Activated T-helper 9 cell treated with anti-CD3 and anti-CD28 coated beads, Interleukin-2, amount 50 U/mL, for 16 hours (primary cell): Measurements from ENCODE around the gene MSI2.

Experiments used
- DNase-seq: peaks from one replicate; pipeline ENCODE4 v3.0.0-alpha.2; 2020; ENCODE audit warnings: low read depth

MSI2 gene

DNA sequence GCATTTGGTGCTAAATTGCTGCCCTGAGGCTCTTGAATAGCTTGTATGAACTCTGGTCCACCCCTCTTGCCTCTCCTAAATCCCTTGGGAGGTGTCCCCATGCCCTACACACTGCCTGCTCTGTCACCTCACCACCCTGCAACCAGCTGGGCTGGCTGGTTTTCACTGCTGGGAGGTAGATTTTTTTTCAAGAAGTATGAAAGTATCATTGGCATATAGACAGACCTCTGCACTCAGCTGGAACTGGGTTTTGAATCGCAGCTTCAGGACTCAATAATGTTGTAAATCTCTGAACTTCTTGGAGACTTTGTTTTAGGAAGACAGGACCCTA, 184.9 kb downstream of the MSI2 start:
- no peak for DNase-seq

DNA sequence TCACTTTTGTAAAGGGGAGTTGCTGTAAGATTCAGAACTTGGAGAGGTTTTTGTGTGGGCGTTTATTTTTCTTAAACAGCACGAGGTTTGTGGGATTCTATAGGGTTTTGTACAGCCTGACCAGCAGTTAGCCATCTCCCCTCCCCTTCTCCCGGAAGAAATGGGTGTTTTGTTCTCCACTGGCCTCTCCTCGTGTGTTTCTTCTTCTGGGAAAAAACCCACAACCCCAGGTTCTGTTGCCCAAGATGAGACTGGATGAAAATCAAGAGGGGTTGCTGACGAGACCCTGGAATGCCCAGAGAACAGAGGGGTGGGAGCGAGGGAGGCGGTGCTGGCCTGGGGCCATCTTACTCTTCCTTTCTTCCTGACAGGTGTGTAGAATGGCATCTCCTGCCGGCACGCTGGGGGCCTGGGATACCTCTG, 186.1 kb downstream of the MSI2 start:
- no peak for DNase-seq

DNA sequence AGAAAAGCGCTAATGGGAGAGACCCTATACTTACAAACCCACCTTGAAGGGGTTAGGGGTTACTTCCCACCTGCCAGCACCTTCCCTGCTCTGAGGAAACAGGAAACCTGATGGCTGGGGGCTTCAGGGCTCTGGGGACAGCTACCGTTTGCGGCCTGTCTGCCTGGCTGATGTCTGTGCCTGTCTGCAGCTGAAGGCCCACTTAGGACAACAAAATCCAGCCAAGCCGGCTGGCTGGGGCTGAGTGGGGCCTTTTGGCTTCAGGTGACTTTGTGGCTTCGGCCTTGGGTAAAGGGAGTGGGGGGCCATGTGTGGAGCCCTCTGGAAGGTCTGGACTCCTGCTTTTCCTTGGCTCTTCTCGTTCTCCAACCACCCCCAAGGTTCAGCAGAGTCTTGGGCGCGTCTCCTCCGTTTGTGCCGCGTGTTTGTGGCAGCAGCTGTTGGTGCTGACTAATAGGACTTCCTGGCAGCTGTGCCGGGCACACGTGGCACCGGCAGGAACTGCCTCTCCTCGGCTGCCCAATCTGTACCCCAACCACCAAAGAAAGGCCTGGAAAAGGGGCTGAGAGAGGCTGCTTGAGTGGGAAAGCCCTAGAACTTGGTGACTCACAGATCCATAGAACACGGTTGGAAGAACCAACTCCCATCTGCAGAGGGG, 186.7 kb downstream of the MSI2 start:
- DNase-seq, result peak; percentile 34

DNA sequence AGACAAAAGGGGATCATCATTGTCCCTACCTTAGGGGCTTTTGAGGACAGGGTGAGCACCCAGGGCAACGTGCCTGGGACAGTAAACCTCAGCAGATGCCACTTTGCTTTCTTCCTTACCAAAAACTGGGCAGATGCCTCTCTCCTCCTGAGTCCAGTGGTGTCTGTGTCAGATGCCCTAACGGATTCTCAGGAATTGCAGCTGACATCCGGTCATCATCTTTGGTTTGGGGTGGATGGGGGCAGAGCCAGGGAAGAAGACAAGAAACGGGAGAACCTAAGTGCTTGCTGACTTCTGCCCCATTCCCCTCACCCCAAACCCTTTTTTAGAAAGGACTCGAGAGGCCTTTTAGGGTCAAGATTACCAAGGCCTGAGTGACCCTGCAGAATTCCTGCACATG, 187.5 kb downstream of the MSI2 start:
- DNase-seq, result no peak

DNA sequence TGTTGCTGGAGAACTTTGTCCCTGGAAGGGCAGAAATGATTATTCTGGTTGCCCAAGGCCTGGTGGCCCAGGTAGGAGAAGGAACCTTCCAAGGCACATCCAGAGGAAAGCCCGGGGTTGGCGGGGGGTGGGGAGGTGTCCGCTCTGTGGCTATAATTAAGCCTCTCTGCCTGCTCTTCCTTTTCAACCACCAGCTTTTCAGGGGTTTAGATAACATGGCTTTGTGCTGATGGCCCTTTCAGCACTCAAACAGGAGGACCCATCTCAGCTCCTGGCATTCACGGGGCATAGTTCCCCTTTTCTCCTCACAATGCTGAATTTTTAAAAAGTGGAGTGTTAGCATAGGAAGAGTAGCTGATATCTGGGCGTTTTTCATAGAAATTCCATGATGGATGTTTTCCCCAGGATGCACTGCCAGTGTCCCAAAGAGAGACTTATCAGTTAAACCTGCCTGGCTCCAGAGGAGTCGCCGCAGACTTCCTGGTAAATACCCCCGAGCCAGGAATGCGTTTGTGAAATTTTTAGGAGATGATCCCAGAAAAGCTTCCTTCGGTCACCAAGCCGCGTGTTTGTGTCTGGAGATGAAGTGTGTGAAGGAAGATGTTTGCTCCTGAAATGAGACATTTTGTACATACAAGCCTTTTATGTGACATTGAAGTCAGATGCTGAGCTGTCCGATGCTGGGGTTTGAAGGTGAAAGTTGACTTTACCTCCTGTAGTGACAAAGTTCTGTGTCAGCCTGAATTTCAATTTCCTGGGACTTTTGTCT, 188.5 kb downstream of the MSI2 start:
- DNase-seq, result no peak

DNA sequence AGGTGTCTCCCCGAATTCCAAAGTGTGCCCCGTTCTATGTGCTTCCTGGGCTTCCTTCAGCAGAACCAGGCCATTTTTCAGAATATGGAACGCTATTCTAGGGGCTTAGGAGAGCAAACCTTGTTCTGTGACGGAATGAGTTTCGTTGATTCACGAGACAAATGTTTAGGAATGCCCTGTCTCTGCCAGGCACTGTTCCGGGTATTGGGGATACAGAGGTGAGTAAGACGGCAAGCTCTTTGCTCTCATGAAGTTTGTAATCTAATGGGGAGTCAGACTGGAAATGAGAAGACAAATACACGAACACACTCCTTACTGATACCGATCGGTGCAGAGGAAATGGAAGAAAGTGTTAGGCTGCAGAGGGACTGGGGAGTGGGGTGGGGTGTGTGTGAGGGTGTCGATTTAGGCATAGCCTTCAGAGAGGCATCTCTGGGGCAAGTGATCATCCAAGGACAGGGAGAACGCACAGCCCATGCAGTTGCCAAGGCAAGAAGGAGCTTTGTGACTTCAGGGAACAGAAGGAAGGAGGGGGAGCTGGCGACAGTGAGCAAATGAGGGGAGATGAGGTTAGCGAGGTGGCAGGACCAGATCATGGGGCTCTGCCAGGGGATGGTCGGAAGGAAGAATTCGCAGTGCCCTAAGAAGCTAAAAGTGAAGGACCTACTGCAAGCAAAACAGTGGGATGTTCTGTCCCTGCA, 189.6 kb downstream of the MSI2 start:
- no peak for DNase-seq

DNA sequence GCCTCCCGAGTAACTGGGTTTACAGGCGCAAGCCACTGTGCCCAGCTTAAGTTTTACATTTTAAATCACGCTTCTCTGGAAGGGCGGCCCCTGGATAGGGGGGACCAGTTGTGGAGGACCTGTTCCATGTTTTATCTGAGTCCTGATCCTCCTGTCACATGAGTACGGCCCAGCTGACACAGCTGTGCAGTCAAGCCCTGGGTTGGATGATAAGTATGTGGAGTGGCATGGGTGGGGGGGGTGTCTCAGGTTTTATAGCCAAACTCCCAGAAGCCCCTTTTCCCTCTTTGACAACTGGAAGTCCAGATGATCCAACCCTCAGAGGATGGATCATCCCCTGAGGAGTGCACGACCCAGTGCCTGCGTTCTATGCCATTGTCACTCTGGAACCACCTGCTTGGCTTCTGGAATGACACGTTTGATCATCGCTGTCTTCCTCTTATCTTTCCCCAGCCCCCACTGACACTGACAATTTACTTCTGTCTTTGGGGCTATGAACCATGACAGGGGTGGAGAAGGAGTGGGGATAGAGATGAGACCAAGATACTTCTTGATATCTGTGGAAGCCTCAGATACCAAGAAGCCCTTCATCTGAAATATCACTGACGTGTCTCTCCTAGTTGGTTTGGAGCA, 191.2 kb downstream of the MSI2 start:
- DNase-seq, result no peak

DNA sequence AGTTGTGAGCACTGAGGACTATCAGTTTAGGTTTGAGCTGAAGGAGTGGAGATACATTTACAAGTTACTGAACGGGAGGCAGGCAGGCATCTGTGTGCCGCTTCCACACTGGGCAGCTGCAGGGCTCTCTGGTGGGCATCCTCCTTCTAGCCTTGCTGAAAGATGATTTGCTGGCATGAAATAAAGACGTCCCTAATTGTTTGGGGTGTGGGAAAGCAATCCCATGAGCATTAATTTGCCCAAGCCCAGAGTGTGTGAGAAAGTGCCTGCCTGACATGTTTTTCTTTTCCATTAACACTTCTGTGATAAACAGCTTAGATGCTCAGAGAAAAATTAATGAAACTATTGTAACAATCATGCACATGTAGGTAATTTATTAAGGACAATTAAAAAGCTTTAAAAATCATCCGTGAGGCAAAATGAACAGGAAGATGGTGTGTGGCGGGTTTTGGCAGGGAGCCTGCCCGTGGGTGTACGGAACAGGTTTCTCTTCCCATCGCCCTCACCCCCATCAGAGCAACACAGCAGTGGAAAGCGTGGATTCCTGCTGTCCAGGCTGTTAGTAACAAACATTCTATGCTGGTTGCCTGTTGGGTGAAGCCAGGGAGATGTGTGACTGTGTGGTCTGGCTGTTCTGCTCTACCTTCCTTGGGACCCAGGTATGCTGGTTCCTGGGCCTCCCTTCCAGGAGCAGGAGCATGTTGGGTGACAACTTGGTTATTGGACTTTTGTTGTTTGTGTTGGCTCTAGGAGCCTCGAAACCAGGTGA, 191.9 kb downstream of the MSI2 start:
- no peak for DNase-seq

DNA sequence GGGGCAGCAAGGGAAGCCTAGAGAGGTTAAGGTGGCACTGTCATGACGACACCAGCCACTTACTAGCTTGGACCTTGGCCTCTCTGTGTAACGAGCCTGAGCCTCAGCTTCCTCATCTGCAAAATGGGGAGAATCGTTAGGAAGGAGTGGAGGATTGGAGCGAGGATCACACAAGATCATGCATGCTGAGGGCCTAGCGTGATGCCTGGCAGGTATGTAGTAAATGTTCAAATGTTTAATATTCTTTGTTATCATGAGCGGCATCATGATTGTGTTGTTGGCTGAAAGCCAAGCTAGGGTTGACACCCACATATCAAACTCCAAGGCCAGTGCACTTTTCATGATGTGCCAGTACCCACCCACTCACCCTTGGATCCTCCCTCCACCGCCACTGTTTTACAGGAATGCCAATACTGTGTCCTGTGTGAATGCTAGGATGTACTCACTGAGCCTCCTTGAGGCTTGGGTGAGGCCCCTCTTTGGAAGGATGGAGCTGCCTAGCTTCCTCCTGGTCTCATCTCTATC, 192.5 kb downstream of the MSI2 start:
- DNase-seq, result no peak

DNA sequence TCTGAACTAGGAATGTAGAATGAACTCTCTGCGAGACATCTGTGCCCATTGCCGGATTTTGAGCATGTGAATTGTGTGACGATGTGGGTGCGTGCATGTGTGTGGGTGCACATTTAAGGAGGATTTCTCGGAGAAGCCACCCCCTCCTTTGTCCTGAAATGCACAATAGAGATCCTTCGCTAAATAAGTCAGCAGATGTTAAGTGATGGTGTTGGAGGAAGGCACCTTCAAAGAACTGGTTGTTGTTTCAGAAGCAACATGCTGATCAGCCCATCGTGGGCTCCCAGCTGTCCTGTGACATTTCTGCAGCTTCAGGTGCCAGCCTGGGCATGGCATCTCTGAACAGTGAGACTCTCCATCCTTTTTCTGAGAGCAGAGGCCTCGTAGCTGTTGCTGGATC, 194.9 kb downstream of the MSI2 start:
- DNase-seq, result no peak

DNA sequence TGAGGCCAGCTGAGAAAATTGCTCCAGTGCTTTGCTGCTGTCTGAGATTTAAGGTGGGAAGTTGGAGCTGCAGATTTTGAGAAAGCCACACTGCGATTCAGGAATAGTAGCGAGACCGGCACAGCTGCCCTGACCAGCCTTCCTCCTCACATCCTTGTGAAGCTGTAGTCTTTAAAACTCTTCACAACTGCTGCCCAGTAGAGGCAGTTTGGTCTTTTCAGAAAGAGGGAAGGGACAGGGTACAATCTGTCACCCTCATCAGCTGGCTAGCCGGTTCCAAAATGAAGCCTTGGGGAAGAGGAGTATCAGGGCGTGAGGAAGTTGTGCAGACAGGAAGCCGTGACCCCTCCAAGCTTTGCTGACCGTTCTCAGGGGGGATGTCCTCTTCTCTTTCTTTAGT, 195.3 kb downstream of the MSI2 start:
- no peak for DNase-seq

DNA sequence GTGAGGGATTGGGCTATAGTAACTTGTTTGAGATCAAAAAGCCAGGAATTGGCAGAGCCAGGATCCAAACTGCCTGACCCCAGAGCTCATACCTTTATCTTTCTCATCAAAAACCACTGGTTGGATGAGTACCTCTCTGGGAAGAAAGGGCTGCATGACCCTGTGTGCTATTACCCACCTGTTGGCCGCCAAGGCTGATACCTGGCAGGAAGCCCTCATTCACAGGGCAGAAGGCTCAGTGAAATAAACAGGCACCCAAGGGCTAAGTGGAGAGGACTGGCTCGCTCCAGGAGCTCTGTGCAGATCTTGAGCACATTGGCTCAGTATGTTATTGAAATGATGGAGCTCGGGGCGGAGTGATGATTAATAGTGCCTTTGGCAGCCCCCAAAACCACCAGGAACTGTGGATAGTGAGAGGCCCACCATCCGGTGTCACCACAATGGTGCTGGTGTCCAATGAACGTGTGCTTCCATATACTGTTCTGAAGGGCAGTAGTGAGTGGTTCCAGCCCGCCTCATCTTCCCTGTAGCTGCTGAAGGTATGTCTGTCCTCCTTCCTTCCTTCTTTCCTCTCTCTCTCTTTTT, 197.6 kb downstream of the MSI2 start:
- no peak for DNase-seq

DNA sequence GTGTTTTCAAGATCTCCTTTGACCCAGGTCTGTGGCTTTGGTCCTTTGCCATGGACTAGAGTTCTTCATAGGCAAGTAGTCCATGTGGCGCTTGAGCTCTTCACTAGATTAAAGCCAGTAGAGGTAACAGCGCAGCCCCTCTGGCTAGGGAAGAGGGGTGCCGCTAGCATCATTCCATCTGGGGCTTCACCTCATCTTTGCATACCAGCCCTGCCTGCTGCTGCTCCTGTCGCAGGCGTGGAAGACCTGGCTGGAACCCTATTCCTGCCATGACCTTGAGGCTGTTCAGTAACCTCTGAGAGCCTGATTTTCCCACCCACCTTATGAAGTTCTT, 198.4 kb downstream of the MSI2 start:
- DNase-seq, result no peak

DNA sequence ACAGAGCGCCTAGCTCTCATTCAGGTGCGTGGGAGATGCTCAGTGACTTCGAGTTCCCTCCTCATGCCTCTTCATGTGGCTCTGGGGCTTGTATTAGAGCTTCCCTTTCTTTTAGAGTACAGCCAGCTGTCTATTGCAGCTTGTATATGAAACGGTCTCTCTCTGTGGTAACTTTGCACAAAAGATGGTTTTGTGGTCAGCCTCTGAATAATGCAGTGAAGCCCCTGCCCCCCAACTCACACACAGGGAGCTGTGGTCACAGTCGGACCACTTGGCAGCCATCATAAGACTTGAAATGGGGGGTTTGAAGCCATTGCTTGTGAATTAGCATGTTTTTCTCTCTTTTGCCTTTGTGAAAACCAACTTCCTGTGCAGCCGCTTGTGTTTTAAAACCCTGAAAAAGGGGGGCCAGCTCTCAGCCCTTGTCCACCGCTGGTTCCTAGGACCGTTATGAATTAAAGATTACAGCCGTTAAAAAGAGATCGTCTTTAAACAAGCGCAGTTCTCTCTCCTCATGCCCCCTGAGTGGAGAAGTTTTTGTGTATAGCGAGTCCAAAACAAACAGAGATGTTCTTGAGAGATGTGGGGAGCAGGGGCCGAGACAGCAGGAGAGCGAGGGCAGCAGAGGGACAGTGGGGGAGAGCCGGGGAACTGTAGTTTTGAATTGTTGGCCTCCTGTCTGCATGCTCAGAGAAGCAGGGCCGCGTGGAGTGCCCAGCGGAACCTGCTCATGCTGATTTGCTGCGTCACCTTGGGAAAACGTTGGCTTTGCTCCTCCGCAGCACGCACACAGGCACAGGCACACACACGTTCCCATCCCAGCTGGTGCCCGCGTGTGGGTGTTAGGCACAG, 199.0 kb downstream of the MSI2 start:
- no peak for DNase-seq

DNA sequence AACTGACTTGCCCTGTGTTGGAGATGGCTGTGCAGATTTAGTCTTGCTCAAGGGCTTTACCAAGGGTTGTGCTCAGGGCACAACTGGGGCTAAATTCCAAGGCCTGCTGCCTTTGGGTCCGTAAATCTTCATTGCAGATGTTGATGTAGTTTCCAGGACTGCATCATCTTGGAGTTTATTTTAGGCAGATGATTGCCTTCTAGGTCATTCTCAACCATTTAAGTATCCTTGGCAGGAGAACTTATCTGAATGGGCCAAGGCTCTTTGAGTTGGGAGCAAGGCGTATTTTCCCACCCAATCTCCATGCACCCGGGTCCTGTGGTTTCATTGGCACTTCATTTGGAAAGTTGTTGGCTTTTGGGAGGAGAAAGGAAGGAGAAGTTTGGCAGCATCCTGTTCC, 200.3 kb downstream of the MSI2 start:
- DNase-seq, result no peak

DNA sequence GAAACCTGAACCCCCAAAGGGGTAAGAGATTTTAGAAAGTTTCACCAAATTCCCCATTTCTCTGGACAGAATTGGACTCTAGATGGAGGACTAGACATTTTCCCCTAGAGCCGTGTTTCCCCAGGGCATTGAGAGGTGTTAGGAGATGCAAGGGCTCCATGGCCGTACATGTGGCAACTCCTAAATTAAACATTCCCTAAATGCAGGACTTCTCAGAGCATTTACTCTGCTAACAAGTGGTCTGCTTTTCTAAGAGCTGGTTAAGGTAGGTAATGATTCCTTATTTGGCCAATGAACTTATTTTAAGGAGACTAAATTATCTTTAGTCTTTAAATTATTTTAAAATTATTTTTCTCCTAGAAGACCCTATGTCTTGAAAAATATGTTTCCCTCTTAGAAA, 200.9 kb downstream of the MSI2 start:
- no peak for DNase-seq

DNA sequence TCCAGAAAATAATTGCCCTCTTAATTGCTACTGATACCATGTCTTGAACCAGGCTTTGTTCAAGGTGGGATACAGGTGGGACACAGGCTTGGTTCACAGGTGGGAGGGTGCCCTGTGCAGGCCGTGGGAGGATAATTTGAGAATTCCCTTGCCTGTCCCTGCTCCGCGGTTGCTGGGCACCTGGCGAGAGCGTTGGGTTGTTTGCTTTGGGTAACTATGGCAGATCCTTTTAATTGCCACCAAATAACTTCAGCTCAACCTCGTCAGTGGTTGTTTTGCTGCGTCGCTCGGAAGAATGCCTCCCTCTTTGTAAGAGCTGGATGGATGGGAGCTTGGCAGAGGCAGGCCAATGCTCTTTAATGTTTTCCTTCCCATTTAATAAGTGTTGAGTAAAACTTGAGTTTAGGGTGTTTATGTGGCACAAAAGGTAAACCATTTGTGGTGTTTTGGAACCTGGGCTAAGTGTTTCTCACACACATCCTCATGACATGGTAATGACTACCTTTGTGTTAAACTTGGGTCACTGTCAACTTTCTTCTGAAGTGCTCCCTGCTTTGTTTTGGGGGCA, 202.5 kb downstream of the MSI2 start:
- DNase-seq, result no peak

DNA sequence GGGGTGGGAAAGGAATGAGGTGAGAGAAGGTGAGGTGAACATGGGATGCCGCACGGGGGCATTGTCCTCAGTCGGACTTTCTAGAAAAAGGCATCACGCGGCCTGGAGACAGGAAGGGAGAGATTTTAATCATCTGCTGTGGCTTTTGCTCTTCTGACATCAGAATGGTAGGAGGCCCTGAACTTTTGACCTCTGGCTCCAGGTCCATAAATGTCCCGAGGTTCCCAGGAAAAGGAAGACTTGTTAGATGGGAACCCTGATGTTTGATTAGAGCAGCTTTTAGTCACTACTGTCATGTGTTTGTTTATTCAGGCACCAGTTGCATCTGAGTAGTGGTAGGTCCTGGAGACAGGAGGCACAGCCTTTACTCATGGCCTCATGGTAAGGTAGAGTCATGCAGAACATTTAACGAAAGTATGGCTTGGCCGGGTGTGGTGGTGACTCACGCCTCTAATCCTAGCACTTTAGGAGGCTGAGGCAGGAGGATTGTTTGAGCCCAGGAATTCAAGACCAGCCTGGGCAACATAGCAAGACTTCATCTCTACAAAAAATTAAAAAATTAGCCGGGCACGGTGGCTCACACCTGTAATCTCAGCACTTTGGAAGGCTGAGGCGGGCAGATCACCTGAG, 203.1 kb downstream of the MSI2 start:
- no peak for DNase-seq

DNA sequence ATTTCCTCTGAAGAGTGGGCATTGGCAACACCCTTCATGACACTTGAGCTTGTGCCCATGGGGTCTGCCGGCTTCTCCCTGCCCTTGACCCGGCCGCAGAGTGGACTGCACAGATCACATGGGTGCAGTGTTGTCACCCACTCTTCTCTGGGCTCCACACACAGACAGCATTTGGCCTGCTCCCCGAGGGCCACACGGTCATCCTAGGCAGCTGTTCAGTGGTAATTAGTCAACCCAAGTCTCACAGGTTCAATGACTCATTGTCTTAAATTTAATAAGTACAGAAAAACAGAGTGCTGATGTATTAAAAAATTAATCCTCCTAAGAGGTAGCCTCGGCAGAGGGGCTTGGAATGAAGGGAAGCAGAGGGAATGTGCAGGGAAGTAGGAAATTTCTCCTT, 204.8 kb downstream of the MSI2 start:
- no peak for DNase-seq

DNA sequence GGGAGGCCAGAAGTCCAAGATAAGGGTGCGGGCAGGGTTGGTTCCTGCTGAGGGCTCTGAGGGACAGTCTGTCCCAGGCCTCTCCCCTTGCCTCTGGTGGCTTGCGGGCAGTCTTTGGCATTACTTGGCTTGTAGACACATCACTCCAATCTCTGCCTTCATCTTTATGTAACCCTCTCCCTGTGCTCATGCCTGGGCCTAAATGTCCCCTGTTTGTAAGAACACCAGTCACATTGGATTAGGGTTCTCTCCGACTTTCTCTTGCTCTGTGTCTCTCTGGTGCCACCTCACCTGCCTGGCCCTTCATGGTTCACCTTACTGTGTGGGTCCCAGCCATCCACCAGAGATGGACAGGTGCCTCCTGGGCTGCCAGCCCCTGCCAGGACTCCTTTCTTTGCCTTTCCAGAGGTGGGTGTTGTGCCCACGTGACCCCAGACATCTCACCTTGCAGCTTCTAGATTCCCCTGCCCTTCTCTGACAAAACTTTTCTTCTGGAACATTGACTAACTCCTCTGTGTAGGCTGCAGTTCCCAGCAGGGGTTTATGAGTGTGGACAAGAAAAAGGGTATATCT, 205.8 kb downstream of the MSI2 start:
- no peak for DNase-seq
